Colonic mucosa (tissue), 4 donors: ENCODE measurements around the gene GPRC5C. TPM values are rescaled to one million over a fixed set of nuclear protein-coding genes. Genes with fewer than 3 reads are reported as not detected.
A peak's percentile ranks its signal among the peaks of the same experiment; 100 is the strongest.

ENCODE experiments used
- DNase-seq: peaks from one replicate; pipeline ENCODE4 v3.0.0-alpha.2; 2020
- H3K27ac ChIP-seq: fragments of 200-600 bp; one replicate; pipeline ENCODE4 v1.8.0; 2021
- H3K27me3 ChIP-seq: fragments of 200-600 bp; one replicate; pipeline ENCODE4 v1.8.0; 2021
- H3K36me3 ChIP-seq: fragments of 200-600 bp; one replicate; pipeline ENCODE4 v1.8.0; 2021
- H3K4me1 ChIP-seq: fragments of 200-600 bp; one replicate; pipeline ENCODE4 v1.8.0; 2021; ENCODE audit warnings: mild to moderate bottlenecking
- H3K4me3 ChIP-seq: fragments of 200-600 bp; one replicate; pipeline ENCODE4 v1.8.0; 2021
- H3K9ac ChIP-seq, 2 donors: one replicate each; pipeline ENCODE4 v1.7.0; 2013; ENCODE audit warnings: control low read depth in 2 of 2, low read depth in 2 of 2, low read length in 2 of 2
- H3K9me3 ChIP-seq: fragments of 200-600 bp; one replicate; pipeline ENCODE4 v1.8.0; 2021
- intact Hi-C: fragments of 100-400 bp; cut with DNase I; formaldehyde crosslinking; loops from one replicate; pipeline ENCODE4 v1.14.1; 2022
- total RNA-seq, 2 donors: library from RNA; stranded (reverse); fragmentation: NEBNext Ultra II Directional in 1 of 2; extraction: Animal tissue kit (Norgen Biotek cat#: 25700) in 1 of 2; gene quantifications; one replicate each; pipeline ENCODE4 v1.2.1, GENCODE V29; 2021
- TF ChIP-seq, protein P1 (sequence below): fragments of 200-600 bp; IDR thresholded peaks from one replicate; pipeline ENCODE4 v1.8.0; 2022; ENCODE audit warnings: antibody characterized with exemption, mild to moderate bottlenecking
- donor health status: healthy.
- donor health status: DM: no; HTN: no; CAD: no.
- donor health status: DM: no; HTN: no; CAD: no.

GPRC5C gene, protein sequence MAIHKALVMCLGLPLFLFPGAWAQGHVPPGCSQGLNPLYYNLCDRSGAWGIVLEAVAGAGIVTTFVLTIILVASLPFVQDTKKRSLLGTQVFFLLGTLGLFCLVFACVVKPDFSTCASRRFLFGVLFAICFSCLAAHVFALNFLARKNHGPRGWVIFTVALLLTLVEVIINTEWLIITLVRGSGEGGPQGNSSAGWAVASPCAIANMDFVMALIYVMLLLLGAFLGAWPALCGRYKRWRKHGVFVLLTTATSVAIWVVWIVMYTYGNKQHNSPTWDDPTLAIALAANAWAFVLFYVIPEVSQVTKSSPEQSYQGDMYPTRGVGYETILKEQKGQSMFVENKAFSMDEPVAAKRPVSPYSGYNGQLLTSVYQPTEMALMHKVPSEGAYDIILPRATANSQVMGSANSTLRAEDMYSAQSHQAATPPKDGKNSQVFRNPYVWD
- 100 to 1,000 TPM; 139 to 193 TPM for total RNA-seq

DNA sequence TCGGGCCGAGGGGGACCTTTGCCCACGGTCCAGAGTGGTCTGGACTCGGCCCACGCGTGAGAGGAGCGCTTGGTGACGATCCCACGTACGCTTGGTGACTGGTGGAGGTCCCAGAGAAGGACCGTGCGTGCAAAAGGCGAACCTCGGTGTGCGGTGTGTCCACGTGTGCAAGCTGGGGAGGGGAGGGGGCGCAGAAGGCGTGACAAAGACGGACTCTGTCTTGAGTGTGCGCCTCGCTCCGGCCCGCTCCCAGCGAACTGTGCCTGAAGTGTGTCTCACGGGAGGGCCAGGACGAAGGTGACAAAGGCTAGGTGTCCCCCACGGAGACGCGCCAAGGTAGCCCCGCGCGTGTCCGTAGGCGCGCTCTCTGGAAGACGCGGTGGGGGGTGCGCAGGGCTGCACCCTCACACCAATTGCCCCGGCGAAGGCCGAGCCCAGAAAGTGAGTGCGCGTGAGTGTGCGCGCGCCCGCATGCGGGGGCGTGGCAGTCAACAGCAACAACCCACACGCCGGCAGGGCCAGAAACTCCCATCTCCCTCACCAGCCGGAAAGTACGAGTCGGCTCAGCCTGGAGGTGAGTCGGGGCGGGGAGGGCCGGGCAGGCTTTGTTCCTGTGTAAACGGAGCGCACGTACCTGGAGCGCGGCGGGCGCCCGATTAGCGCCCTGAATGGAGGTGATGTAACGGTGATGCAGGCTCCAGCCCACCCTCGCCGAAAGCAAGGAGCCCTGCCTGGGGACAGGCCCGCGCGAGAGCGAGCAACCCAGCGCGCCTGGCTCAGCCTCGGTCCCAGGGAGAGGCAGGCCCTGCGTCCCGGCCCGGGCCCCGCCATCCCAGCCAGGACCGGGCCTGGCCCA lies at the start of gene GPRC5C:
Gene GPRC5C, plus strand, starts transcription at position 521 of the 856 bp plus-strand sequence. CDS start 7,689 bp downstream, outside the sequence.
- H3K27me3 ChIP-seq: no peaks in the 10 kb centered on the region
- peaks cover 24% of the 10 kb centered on the region for H3K4me1 ChIP-seq

DNA sequence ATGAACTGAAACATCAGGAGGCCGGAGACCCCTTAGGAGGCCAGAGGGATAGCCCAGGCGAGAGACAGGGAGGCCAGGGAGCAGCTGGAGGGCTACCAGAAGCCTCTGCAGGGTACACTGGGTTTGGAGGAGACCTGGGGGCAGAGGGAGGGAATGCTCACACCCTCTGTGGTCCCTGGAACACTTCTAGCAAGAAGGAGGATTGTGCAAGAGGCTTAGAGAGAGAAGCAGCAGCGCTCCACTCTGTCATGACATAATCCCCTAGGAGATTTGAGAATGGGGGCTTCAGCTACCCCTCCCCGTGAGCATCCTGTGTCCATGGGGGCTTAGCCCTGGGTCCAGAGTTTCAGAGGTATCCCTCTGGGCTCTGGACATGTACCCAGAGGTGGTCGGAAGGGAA lies 48.7 kb upstream of the GPRC5C start:
- Histone ChIP-seq H3K4me3 (no peak overlapping the region), H3K9ac (no peak overlapping the region), H3K4me1 (peaks cover 32% of the 10 kb centered on the region), H3K9me3 (no peaks in the 10 kb centered on the region), H3K36me3 (no peaks in the 10 kb centered on the region), H3K27me3 (no peaks in the 10 kb centered on the region), H3K27ac (no peak overlapping the region)
- TF ChIP-seq, protein P1, sequence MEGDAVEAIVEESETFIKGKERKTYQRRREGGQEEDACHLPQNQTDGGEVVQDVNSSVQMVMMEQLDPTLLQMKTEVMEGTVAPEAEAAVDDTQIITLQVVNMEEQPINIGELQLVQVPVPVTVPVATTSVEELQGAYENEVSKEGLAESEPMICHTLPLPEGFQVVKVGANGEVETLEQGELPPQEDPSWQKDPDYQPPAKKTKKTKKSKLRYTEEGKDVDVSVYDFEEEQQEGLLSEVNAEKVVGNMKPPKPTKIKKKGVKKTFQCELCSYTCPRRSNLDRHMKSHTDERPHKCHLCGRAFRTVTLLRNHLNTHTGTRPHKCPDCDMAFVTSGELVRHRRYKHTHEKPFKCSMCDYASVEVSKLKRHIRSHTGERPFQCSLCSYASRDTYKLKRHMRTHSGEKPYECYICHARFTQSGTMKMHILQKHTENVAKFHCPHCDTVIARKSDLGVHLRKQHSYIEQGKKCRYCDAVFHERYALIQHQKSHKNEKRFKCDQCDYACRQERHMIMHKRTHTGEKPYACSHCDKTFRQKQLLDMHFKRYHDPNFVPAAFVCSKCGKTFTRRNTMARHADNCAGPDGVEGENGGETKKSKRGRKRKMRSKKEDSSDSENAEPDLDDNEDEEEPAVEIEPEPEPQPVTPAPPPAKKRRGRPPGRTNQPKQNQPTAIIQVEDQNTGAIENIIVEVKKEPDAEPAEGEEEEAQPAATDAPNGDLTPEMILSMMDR: no peak
- intact Hi-C loops: no loop called here
- no peak for DNase-seq

More for the DNA sequence above, at the start of gene GPRC5C:
- intact Hi-C loops: no loop called here
- peak within 1 kb of the TSS; percentile 81 for H3K4me3 ChIP-seq
- H3K36me3 ChIP-seq: no peaks in the 10 kb centered on the region
- peak; percentile 96 for DNase-seq
- TF ChIP-seq, protein P1: no peak
- H3K9me3 ChIP-seq: no peaks in the 10 kb centered on the region
- peak within 1 kb of the TSS; percentile 81 to 98 for H3K9ac ChIP-seq
- H3K27ac ChIP-seq: peak within 1 kb of the TSS; percentile 98

DNA sequence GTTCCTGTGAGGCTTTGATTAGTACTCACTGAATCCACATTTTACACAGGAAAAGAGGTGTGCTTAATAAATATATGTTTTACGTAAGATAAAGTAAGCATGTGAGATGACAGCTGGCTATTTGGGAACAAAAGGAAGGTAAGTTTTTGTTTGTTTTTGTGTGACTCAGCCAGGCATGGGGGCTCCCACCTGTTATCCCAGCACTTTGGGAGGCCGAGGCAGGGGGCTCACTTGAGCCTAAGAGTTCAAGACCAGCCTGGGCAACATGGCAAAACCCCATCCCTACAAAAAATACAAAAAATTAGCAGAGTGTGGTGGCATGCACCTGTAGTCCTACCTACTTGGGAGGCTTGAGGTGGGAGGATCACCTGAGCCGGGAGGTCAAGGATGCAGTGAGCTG lies 46.7 kb upstream of the GPRC5C start:
- intact Hi-C loops: no loop called here
- Histone ChIP-seq H3K9ac (no peak overlapping the region), H3K9me3 (no peaks in the 10 kb centered on the region), H3K4me3 (no peak overlapping the region), H3K4me1 (peaks cover 21% of the 10 kb centered on the region), H3K36me3 (no peaks in the 10 kb centered on the region), H3K27ac (no peak overlapping the region), H3K27me3 (no peaks in the 10 kb centered on the region)
- TF ChIP-seq, protein P1: no peak
- no peak for DNase-seq

DNA sequence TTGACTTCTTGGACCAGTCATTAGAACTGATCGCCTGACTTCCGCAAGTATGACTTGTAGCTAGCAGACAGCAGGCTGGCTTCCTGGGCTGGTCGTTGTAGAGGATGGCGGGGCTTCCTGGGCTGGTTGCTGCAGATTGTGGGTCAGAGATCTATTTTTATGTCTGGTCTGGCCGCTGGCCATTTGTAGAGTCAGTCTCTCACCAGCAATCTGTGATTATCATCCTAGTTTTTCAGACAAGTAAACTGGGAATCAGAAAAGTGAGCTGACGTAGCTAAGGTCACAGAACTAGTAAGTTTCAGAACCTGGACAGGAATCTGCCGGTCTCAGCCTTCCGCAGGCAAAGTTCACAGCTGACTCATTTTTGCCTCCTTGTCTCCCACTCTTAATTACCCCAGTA lies 45.5 kb upstream of the GPRC5C start:
- Histone ChIP-seq H3K27ac (no peak overlapping the region), H3K9me3 (no peaks in the 10 kb centered on the region), H3K4me3 (no peak overlapping the region), H3K4me1 (peaks cover 11% of the 10 kb centered on the region), H3K36me3 (no peaks in the 10 kb centered on the region), H3K9ac (no peak overlapping the region), H3K27me3 (no peaks in the 10 kb centered on the region)
- DNase-seq: no peak
- TF ChIP-seq, protein P1: no peak
- intact Hi-C loops: no loop called here

DNA sequence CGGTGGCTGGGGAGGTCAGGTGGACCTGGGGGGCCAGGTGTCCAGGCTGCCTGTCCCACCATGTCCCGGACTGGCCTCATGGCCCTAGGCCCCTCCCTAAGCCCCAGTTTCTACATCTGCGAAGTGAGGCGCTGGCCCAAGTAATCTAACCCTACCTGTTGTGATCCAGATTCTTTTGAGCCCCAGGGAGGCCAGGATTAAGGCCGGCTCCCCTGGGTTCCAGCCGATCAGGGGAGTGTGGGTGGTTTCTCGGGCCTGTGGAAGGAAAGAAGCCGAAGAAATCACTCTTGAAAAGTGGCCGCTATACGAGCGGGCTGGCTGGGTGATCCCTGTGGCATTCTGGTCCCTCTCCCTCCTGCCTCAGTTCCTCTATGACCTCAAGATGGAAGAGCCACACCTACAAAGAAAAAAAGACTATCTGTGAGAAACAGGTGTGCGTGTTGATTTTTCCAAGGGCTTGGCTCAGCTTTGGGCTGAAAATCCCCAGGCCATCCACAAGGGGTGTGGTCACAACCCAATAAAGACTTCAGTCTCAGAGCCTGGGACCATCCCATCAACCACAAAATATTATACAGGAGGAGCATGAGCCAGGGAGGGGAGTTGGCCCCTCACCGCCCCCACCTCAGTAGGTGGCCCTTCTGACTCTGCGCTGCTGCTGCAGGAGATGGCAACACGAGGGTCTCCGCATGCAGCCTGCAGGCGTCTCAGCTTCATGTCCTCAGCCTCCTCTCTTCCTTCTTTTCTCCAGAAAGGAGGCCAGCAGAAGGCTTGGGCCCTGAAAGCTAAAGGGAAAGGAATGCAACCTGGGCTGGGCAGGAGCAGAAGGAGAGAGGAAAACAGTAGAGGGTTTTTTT lies 44.3 kb upstream of the GPRC5C start:
- Histone ChIP-seq H3K9me3 (no peaks in the 10 kb centered on the region), H3K27me3 (no peaks in the 10 kb centered on the region), H3K4me1 (peaks cover 8% of the 10 kb centered on the region), H3K27ac (no peak overlapping the region), H3K4me3 (no peak overlapping the region), H3K9ac (no peak overlapping the region), H3K36me3 (no peaks in the 10 kb centered on the region)
- TF ChIP-seq, protein P1: no peak
- peak; percentile 65 for DNase-seq
- intact Hi-C loops: no loop called here
